ENCODE data around the gene GPRIN1. TPM values are rescaled to one million over a fixed set of nuclear protein-coding genes. Genes with fewer than 3 reads are reported as not detected.

The GPRIN1 gene
- total and polyA plus RNA-seq, 8 donors = 0.23 to 3.2 (median 0.58) TPM

- no peak for FAIRE-seq
- TF ChIP-seq CTCF (IDR thresholded peaks at IDR 0.05) = no peak
- H3K27ac ChIP-seq = no peak overlapping the region
- no peak overlapping the region for H3K4me3 ChIP-seq
- intact Hi-C loops (cut with DNase I) = loop anchor here in 1 of 3 donors (5.0 kb wide), 1 partner anchor 301 kb away; no protein-coding TSS in a partner anchor
- H3K4me1 ChIP-seq = peaks cover 0 to 5% (median 0%) of the 10 kb centered on the region in 3 donors
- H3K36me3 ChIP-seq = no peaks in the 10 kb centered on the region
- WGBS, 2 donors = 87% methylated on average over 12 to 13 of the region's 13 CpGs
- peak in 1 of 6 donors; percentile 58 for DNase-seq
- H3K27me3 ChIP-seq = no peaks in the 10 kb centered on the region
- H3K9me3 ChIP-seq = no peaks in the 10 kb centered on the region
- no peak for ATAC-seq
Observed at GRCh38 chr5:176656467-176656990, 46.6 kb upstream of the GPRIN1 start.

DNA sequence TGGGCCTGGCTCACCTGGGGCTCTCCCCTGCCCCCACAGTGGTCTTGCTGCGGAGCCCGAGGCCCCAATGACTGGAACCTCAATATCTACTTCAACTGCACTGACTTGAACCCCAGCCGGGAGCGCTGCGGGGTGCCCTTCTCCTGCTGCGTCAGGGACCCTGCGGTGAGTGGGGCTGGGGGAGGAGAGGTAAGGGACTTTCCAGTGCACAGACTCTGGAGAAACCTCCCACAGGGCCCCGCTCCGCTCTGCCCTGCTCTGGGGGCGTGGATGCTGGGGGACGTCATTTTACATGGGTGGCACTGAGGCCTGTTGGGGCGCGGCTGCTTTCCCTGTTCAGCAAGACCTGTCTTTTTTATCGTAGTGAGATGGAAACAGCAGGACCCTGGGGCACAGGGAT lies 44.9 kb upstream of the GPRIN1 start:
- intact Hi-C loops (cut with DNase I) = loop anchor here in 1 of 3 donors (5.0 kb wide), 1 partner anchor 302 kb away; no protein-coding TSS in a partner anchor
- WGBS, 2 donors = 96 to 98% methylated on average over 14 of the region's 14 CpGs

GRCh38 chr5:176653401-176654385 lies 43.7 kb upstream of the GPRIN1 start:
- H3K4me1 ChIP-seq = peaks cover 0 to under 1% (median 0%) of the 10 kb centered on the region in 3 donors
- DNase-seq (peak in 1 of 6 donors; percentile 42), FAIRE-seq (no peak), ATAC-seq (no peak)
- H3K9me3 ChIP-seq = no peaks in the 10 kb centered on the region
- TF ChIP-seq CTCF (IDR thresholded peaks at IDR 0.05) = no peak
- H3K27ac ChIP-seq = no peak overlapping the region
- H3K36me3 ChIP-seq = no peaks in the 10 kb centered on the region
- no peaks in the 10 kb centered on the region for H3K27me3 ChIP-seq
- H3K4me3 ChIP-seq = no peak overlapping the region
- intact Hi-C loops (cut with DNase I) = no loop called here
- 81 to 82% methylated on average over 18 of the region's 18 CpGs for WGBS, 2 donors

More for the DNA sequence above, 44.9 kb upstream of the GPRIN1 start:
- Histone ChIP-seq H3K4me1 (peaks cover 0 to 5% (median 0%) of the 10 kb centered on the region in 3 donors), H3K27me3 (no peaks in the 10 kb centered on the region), H3K4me3 (no peak overlapping the region), H3K9me3 (no peaks in the 10 kb centered on the region), H3K36me3 (no peaks in the 10 kb centered on the region), H3K27ac (no peak overlapping the region)
- no peak for ATAC-seq
- DNase-seq = peak in 1 of 6 donors; percentile 63
- FAIRE-seq = no peak
- no peak for TF ChIP-seq CTCF (IDR thresholded peaks at IDR 0.05)

- peaks cover 0 to 6% (median 0%) of the 10 kb centered on the region in 3 donors for H3K4me1 ChIP-seq
- 75 to 77% methylated on average over 8 of the region's 8 CpGs for WGBS, 2 donors
- no peaks in the 10 kb centered on the region for H3K36me3 ChIP-seq
- no peak overlapping the region for H3K27ac ChIP-seq
- no peaks in the 10 kb centered on the region for H3K9me3 ChIP-seq
- H3K27me3 ChIP-seq = no peaks in the 10 kb centered on the region
- ATAC-seq (no peak), FAIRE-seq (no peak), DNase-seq (no peak)
- H3K4me3 ChIP-seq = no peak overlapping the region
- intact Hi-C loops (cut with DNase I) = no loop called here
- no peak for TF ChIP-seq CTCF (IDR thresholded peaks at IDR 0.05)
Observed at GRCh38 chr5:176652136-176652535, 42.2 kb upstream of the GPRIN1 start.
